Endometrial microvascular endothelial cells (primary cell): ENCODE measurements around the gene MCF2. TPM values are rescaled to one million over a fixed set of nuclear protein-coding genes. Genes with fewer than 3 reads are reported as not detected.
"Not testable (repeated sequence)": the region's sequence is repeated elsewhere in the genome, so short reads cannot be mapped to it uniquely, and the experiment has no call there.

Experiments
- in situ Hi-C: cut with HindIII; loops from 2 replicates; pipeline ENCODE4 v1.10.0; 2017; ENCODE audit warnings: low sequenced_read_pairs, low pct_unique_long_range_greater_than_20kb; ENCODE audit errors: inconsistent ontology term
- total RNA-seq: library from RNA; depleted of rRNA; stranded (reverse); fragments of >200 nt; gene quantifications from one replicate; pipeline ENCODE4 v1.2.3, GENCODE V29; 2015; ENCODE audit errors: inconsistent ontology term

MCF2 gene
- total RNA-seq = not detected

- in situ Hi-C loops = no loop called here
Observed at GRCh38 chrX:139708067-139708466, at the start of gene MCF2. Gene MCF2, minus strand, starts transcription at chrX:139708167. Its CDS starts 56,423 bp downstream, at chrX:139651744.

GRCh38 chrX:139751053-139751452 is 43.1 kb upstream of the MCF2 start:
- in situ Hi-C loops = no loop called here

GRCh38 chrX:139750390-139750789 is 42.4 kb upstream of the MCF2 start:
- in situ Hi-C loops = no loop called here

GRCh38 chrX:139739138-139739537 is 31.2 kb upstream of the MCF2 start:
- in situ Hi-C loops = no loop called here

- in situ Hi-C loops = no loop called here
Observed at GRCh38 chrX:139738581-139738980, 30.6 kb upstream of the MCF2 start.

GRCh38 chrX:139736151-139736550 is 28.2 kb upstream of the MCF2 start:
- in situ Hi-C loops = no loop called here

GRCh38 chrX:139734996-139735395 is 27.0 kb upstream of the MCF2 start:
- in situ Hi-C loops = no loop called here

GRCh38 chrX:139725720-139726119 is 17.8 kb upstream of the MCF2 start:
- in situ Hi-C loops = no loop called here

GRCh38 chrX:139724626-139725025 is 16.7 kb upstream of the MCF2 start:
- in situ Hi-C loops = no loop called here

GRCh38 chrX:139720979-139721378 is 13.0 kb upstream of the MCF2 start:
- in situ Hi-C loops = no loop called here

GRCh38 chrX:139720136-139720535 is 12.2 kb upstream of the MCF2 start:
- in situ Hi-C loops = no loop called here

- in situ Hi-C loops = no loop called here
Observed at GRCh38 chrX:139702658-139703057, 5.3 kb downstream of the MCF2 start.

- in situ Hi-C loops = no loop called here
Observed at GRCh38 chrX:139692908-139693307, 15.1 kb downstream of the MCF2 start.

- in situ Hi-C loops = no loop called here
Observed at GRCh38 chrX:139692506-139692849, 15.5 kb downstream of the MCF2 start.

GRCh38 chrX:139691843-139692505 is 16.0 kb downstream of the MCF2 start:
- in situ Hi-C loops = no loop called here

- in situ Hi-C loops = no loop called here
Observed at GRCh38 chrX:139691493-139691842, 16.5 kb downstream of the MCF2 start.

- in situ Hi-C loops = not testable (repeated sequence)
Observed at GRCh38 chrX:139685175-139685574, 22.8 kb downstream of the MCF2 start.

- in situ Hi-C loops = no loop called here
Observed at GRCh38 chrX:139680356-139680755, 27.6 kb downstream of the MCF2 start.

- in situ Hi-C loops = no loop called here
Observed at GRCh38 chrX:139647597-139647996, 60.4 kb downstream of the MCF2 start.

GRCh38 chrX:139642241-139642927 is 65.6 kb downstream of the MCF2 start:
- in situ Hi-C loops = no loop called here

- in situ Hi-C loops = no loop called here
Observed at GRCh38 chrX:139640259-139640658, 67.7 kb downstream of the MCF2 start.
